Kidney epithelial cell (primary cell): Measurements from ENCODE around the gene RANGAP1. TPM values are rescaled to one million over a fixed set of nuclear protein-coding genes. Genes with fewer than 3 reads are reported as not detected.

Source experiments
- DNase-seq: peaks from one replicate; pipeline ENCODE4 v3.0.0-alpha.2; 2010; ENCODE audit warnings: low read depth
- H3K27me3 ChIP-seq: 2 replicates; pipeline ENCODE4 v1.6.0; 2011; ENCODE audit warnings: low read length; ENCODE audit not compliant: control insufficient read depth, insufficient read depth
- H3K36me3 ChIP-seq: 2 replicates; pipeline ENCODE4 v1.5.1; 2011; ENCODE audit warnings: low read length; ENCODE audit not compliant: control insufficient read depth, insufficient read depth
- H3K4me3 ChIP-seq: 2 replicates; pipeline ENCODE4 v1.5.1; 2011; ENCODE audit warnings: low read depth, mild to moderate bottlenecking, control low read depth, low read length
- CTCF ChIP-seq: IDR thresholded peaks from 2 replicates; pipeline ENCODE4 v1.5.1; 2011; ENCODE audit warnings: mild to moderate bottlenecking, moderate library complexity, low read length, control low read depth, inconsistent platforms; ENCODE audit not compliant: insufficient read depth, poor library complexity, severe bottlenecking
- total RNA-seq: library from RNA; depleted of rRNA; stranded (reverse); fragments of >200 nt; gene quantifications from 2 replicates; pipeline ENCODE4 v1.2.3, GENCODE V29; 2015

The RANGAP1 gene
- total RNA-seq, 1 donor from 2014 or later, result 131 TPM

- H3K4me3 ChIP-seq, result no peak overlapping the region
- peaks cover 1% of the 10 kb centered on the region for H3K36me3 ChIP-seq
- DNase-seq, result no peak
- TF ChIP-seq CTCF, result no peak
- H3K27me3 ChIP-seq, result no peaks in the 10 kb centered on the region
These were observed 28.8 kb upstream of the RANGAP1 start for GRCh38 chr22:41314821-41315220.

DNA sequence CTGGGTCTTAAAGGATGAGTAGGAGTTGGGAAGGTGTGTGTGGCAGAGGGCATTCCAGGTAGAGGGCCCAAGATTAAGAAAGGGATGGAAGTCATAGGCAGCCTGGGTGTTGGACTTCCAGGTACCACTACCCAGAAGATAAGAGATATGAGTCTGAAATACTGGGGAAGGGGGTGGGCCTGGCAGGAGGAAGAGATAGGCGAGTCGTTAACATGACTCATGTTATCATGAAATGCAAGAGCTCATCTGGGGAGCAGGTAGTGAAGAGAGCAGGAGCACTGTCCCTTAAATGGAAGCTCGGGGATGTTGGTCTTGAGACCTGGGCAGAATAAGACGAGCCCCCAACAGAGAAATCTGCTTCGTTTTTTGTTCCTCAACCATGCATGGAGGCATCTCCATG, 25.5 kb upstream of the RANGAP1 start:
- DNase-seq, result no peak
- no peak for TF ChIP-seq CTCF
- Histone ChIP-seq H3K4me3 (no peak overlapping the region), H3K27me3 (no peaks in the 10 kb centered on the region), H3K36me3 (peaks cover 1% of the 10 kb centered on the region)

GRCh38 chr22:41310336-41310735, 24.3 kb upstream of the RANGAP1 start:
- H3K4me3 ChIP-seq, result no peak overlapping the region
- DNase-seq, result no peak
- H3K27me3 ChIP-seq, result no peaks in the 10 kb centered on the region
- TF ChIP-seq CTCF, result no peak
- peaks cover 1% of the 10 kb centered on the region for H3K36me3 ChIP-seq

GRCh38 chr22:41308544-41308947, 22.6 kb upstream of the RANGAP1 start:
- no peak for DNase-seq
- no peak for TF ChIP-seq CTCF
- Histone ChIP-seq H3K27me3 (no peaks in the 10 kb centered on the region), H3K4me3 (no peak overlapping the region), H3K36me3 (peaks cover 1% of the 10 kb centered on the region)

DNA sequence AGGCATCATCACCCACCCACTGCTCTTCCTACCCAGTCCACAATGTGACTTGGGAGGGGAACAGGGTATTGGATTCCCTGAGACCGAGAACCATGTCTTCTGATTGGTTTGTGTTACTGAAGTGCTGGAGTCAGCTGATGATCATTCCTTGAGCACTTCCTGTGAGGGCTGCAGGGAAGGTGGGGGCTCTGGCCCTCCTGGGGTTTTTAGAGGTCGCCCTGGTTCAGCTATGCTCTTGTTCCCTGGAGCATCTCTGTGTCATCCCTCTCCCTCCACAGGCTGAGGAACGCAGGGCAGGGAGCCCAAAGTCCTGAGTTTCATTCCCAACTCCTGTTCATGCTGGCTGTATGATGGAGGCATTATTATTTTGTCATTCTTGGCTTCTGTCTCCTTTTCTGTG, 22.1 kb upstream of the RANGAP1 start:
- H3K36me3 ChIP-seq, result no peaks in the 10 kb centered on the region
- no peak overlapping the region for H3K4me3 ChIP-seq
- DNase-seq, result no peak
- TF ChIP-seq CTCF, result no peak
- no peaks in the 10 kb centered on the region for H3K27me3 ChIP-seq

GRCh38 chr22:41305646-41306045, 19.7 kb upstream of the RANGAP1 start:
- Histone ChIP-seq H3K27me3 (no peaks in the 10 kb centered on the region), H3K36me3 (no peaks in the 10 kb centered on the region), H3K4me3 (no peak overlapping the region)
- TF ChIP-seq CTCF, result no peak
- peak; percentile 61 for DNase-seq
